H1 (cell line): ENCODE data around the gene PPIP5K1. TPM values are rescaled to one million over a fixed set of nuclear protein-coding genes. Genes with fewer than 3 reads are reported as not detected.
A peak's percentile ranks its signal among the peaks of the same experiment; 100 is the strongest.

Source experiments
- CTCF ChIA-PET: fragments of 300-600 bp; sonication (Branson Sonifier 250); formaldehyde crosslinking; loops from one replicate; lab custom pipeline; 2021; ENCODE audit not compliant: partially characterized antibody; lab: Charles Lee
- POLR2A ChIA-PET: fragments of 300-600 bp; sonication (Branson Sonifier 250); formaldehyde crosslinking; loops from one replicate; lab custom pipeline; 2021; ENCODE audit warnings: inconsistent platforms; ENCODE audit not compliant: partially characterized antibody; lab: Charles Lee
- DNase-seq, 2 experiments: peaks; one replicate each; pipeline versions ENCODE4 v3.0.0 to v3.0.0-alpha.2; 2010 to 2022; ENCODE audit warnings: low spot score in 2 of 2, low read depth in 1 of 2, mixed read lengths in 1 of 2
- FAIRE-seq: peaks from 2 replicates; lab custom pipeline; 2011; peaks lifted over from hg19 to GRCh38; lab: Jason Lieb, UNC
- H2AFZ ChIP-seq: 2 replicates; pipeline ENCODE4 v1.8.1; 2012; ENCODE audit warnings: low read length, inconsistent platforms
- H2AK5ac ChIP-seq: 2 replicates; pipeline ENCODE4 v1.6.1; 2013; ENCODE audit warnings: low read depth, low read length
- H2BK120ac ChIP-seq: replicated peaks from 2 replicates; pipeline ENCODE3; 2013; ENCODE audit warnings: low read depth, low read length, inconsistent platforms
- H2BK12ac ChIP-seq: 2 replicates; pipeline ENCODE4 v1.6.1; 2013; ENCODE audit warnings: low read depth, low read length
- H2BK15ac ChIP-seq: 2 replicates; pipeline ENCODE4 v1.6.1; 2013; ENCODE audit warnings: low read length
- H2BK20ac ChIP-seq: 2 replicates; pipeline ENCODE4 v1.6.1; 2013; ENCODE audit warnings: low read length
- H2BK5ac ChIP-seq: 2 replicates; pipeline ENCODE4 v1.6.1; 2013; ENCODE audit warnings: low read depth, low read length
- H3K14ac ChIP-seq: 2 replicates; pipeline ENCODE4 v1.6.1; 2013; ENCODE audit warnings: inconsistent platforms; ENCODE audit not compliant: insufficient read length
- H3K18ac ChIP-seq: 2 replicates; pipeline ENCODE4 v1.6.1; 2013; ENCODE audit warnings: low read length; ENCODE audit errors: extremely low read depth
- H3K23ac ChIP-seq: 2 replicates; pipeline ENCODE4 v1.6.1; 2013; ENCODE audit warnings: inconsistent platforms; ENCODE audit not compliant: insufficient read length
- H3K23me2 ChIP-seq: 2 replicates; pipeline ENCODE4 v1.6.1; 2013; ENCODE audit warnings: low read depth, low read length
- H3K27ac ChIP-seq: 2 replicates; pipeline ENCODE4 v1.6.1; 2011; ENCODE audit warnings: low read depth, low read length, inconsistent platforms
- H3K27me3 ChIP-seq, 4 experiments: replicated peaks in 1 of 4; 1 replicate in 1 of 4; 2 replicates in 3 of 4; pipeline versions ENCODE4 v1.6.1 to v1.8.1; 2011 to 2013; ENCODE audit warnings: low read length in 3 of 4, mild to moderate bottlenecking in 3 of 4, inconsistent platforms in 2 of 4, mixed read lengths in 2 of 4, moderate library complexity in 1 of 4; ENCODE audit not compliant: control insufficient read depth in 3 of 4, insufficient read depth in 3 of 4; ENCODE audit errors: extremely low read depth in 1 of 4
- H3K36me3 ChIP-seq, 4 experiments: 2 replicates each; pipeline versions ENCODE4 v1.6.1 to v1.8.1; 2011 to 2013; ENCODE audit warnings: mild to moderate bottlenecking in 4 of 4, low read length in 3 of 4, moderate library complexity in 2 of 4, control low read depth in 1 of 4, inconsistent platforms in 1 of 4; ENCODE audit not compliant: insufficient read depth in 4 of 4, control insufficient read depth in 2 of 4
- H3K4ac ChIP-seq: replicated peaks from 2 replicates; pipeline ENCODE3; 2013; ENCODE audit warnings: low read length, low read depth, mixed read lengths, inconsistent platforms; ENCODE audit not compliant: insufficient read length
- H3K4me1 ChIP-seq, 4 experiments: replicated peaks in 1 of 4; 1 replicate in 1 of 4; 2 replicates in 3 of 4; pipeline versions ENCODE4 v1.6.1 to v1.8.1; 2011 to 2013; ENCODE audit warnings: low read length in 3 of 4, inconsistent platforms in 2 of 4, mixed read lengths in 1 of 4; ENCODE audit not compliant: insufficient read depth in 4 of 4, control insufficient read depth in 3 of 4
- H3K4me2 ChIP-seq, 2 experiments: 2 replicates each; pipeline versions ENCODE4 v1.6.1 to v1.8.1; 2011 to 2013; ENCODE audit warnings: low read depth in 2 of 2, low read length in 2 of 2, control low read depth in 1 of 2, inconsistent platforms in 1 of 2, mild to moderate bottlenecking in 1 of 2; ENCODE audit not compliant: insufficient read depth in 1 of 2
- H3K4me3 ChIP-seq, 4 experiments: fragments of 200-600, 300-600 bp in 1 of 4; sonication (generic), shearing (Covaris generic), sonication (Bioruptor Twin) in 1 of 4; 2 replicates each; pipeline versions ENCODE4 v1.5.1 to v1.8.1; 2011 to 2016; ENCODE audit warnings: low read length in 4 of 4, low read depth in 3 of 4, control low read depth in 2 of 4, inconsistent platforms in 2 of 4, mild to moderate bottlenecking in 2 of 4, mixed read lengths in 1 of 4, moderate library complexity in 1 of 4; ENCODE audit not compliant: insufficient read depth in 2 of 4; ENCODE audit errors: extremely low read depth in 1 of 4
- H3K56ac ChIP-seq: replicated peaks from 2 replicates; pipeline ENCODE3; 2013; ENCODE audit warnings: low read depth, mild to moderate bottlenecking, mixed read lengths, low read length, inconsistent platforms; ENCODE audit not compliant: insufficient read length
- H3K79me1 ChIP-seq: 2 replicates; pipeline ENCODE4 v1.6.1; 2013; ENCODE audit warnings: low read depth, low read length, control low read depth
- H3K79me2 ChIP-seq, 2 experiments: 2 replicates each; pipeline versions ENCODE4 v1.6.1 to v1.8.1; 2012 to 2013; ENCODE audit warnings: low read length in 2 of 2, mild to moderate bottlenecking in 2 of 2, inconsistent platforms in 1 of 2; ENCODE audit not compliant: insufficient read depth in 2 of 2, control insufficient read depth in 1 of 2
- H3K9ac ChIP-seq, 4 experiments: replicated peaks in 1 of 4; 1 replicate in 1 of 4; 2 replicates in 3 of 4; pipeline versions ENCODE4 v1.6.1 to v1.8.1; 2011 to 2013; ENCODE audit warnings: low read depth in 3 of 4, low read length in 3 of 4, control low read depth in 2 of 4, mild to moderate bottlenecking in 2 of 4, moderate library complexity in 2 of 4, inconsistent platforms in 1 of 4; ENCODE audit errors: extremely low read depth in 1 of 4
- H3K9me3 ChIP-seq, 2 experiments: 2 replicates each; pipeline versions ENCODE4 v1.6.1 to v1.8.1; 2012 to 2013; ENCODE audit warnings: mild to moderate bottlenecking in 2 of 2, moderate library complexity in 2 of 2, control low read depth in 1 of 2, inconsistent platforms in 1 of 2, low read depth in 1 of 2, low read length in 1 of 2, mixed read lengths in 1 of 2; ENCODE audit not compliant: insufficient read depth in 2 of 2
- H4K20me1 ChIP-seq, 2 experiments: replicated peaks in 1 of 2; 2 replicates each; pipeline versions ENCODE3 to v1.8.1; 2011 to 2013; ENCODE audit warnings: inconsistent platforms in 2 of 2, low read length in 2 of 2, mild to moderate bottlenecking in 1 of 2; ENCODE audit not compliant: insufficient read depth in 2 of 2, control insufficient read depth in 1 of 2
- H4K5ac ChIP-seq: 2 replicates; pipeline ENCODE4 v1.6.1; 2013; ENCODE audit warnings: low read length, low read depth, mixed read lengths, inconsistent platforms; ENCODE audit not compliant: insufficient read length
- H4K8ac ChIP-seq: 2 replicates; pipeline ENCODE4 v1.8.0; 2013; ENCODE audit warnings: mild to moderate bottlenecking, moderate library complexity, low read length, inconsistent platforms; ENCODE audit not compliant: insufficient read depth; ENCODE audit errors: extremely low read depth
- H4K91ac ChIP-seq: replicated peaks from 2 replicates; pipeline ENCODE3; 2013; ENCODE audit warnings: low read length, mixed read lengths, inconsistent platforms; ENCODE audit not compliant: insufficient read length
- ATF2 ChIP-seq: IDR thresholded peaks from 2 replicates; pipeline ENCODE4 v1.6.1; 2012; ENCODE audit warnings: low read length, inconsistent platforms
- CTBP2 ChIP-seq: IDR thresholded peaks from 2 replicates; pipeline ENCODE4 v1.7.0; 2011; ENCODE audit warnings: borderline replicate concordance, mild to moderate bottlenecking, moderate library complexity, mixed read lengths, low read length; ENCODE audit not compliant: insufficient read depth, insufficient read length
- FOSL1 ChIP-seq: IDR thresholded peaks from 2 replicates; pipeline ENCODE4 v1.6.1; 2011; ENCODE audit warnings: mild to moderate bottlenecking, low read depth, low read length, moderate library complexity; ENCODE audit not compliant: insufficient read depth
- GABPA ChIP-seq: IDR thresholded peaks from 2 replicates; pipeline ENCODE4 v1.6.1; 2011; ENCODE audit warnings: mild to moderate bottlenecking, low read length, moderate library complexity, borderline replicate concordance; ENCODE audit not compliant: insufficient read depth
- HDAC2 ChIP-seq, 2 experiments: fragments of 300-600 bp in 1 of 2; sonication (generic) in 1 of 2; IDR thresholded peaks; 2 replicates each; pipeline ENCODE4 v1.6.1; 2011 to 2012; ENCODE audit warnings: low read depth in 2 of 2, low read length in 2 of 2, mild to moderate bottlenecking in 2 of 2, moderate library complexity in 2 of 2, borderline replicate concordance in 1 of 2, inconsistent platforms in 1 of 2
- KDM1A ChIP-seq: fragments of 200-600, 300-600 bp; sonication (generic); IDR thresholded peaks from 2 replicates; pipeline ENCODE4 v1.7.1; 2016; ENCODE audit warnings: mild to moderate bottlenecking, low read length, borderline replicate concordance
- KDM4A ChIP-seq: IDR thresholded peaks from one replicate; pipeline ENCODE4 v1.7.1; 2012; ENCODE audit warnings: low read depth, mild to moderate bottlenecking, moderate library complexity, low read length, inconsistent platforms; ENCODE audit not compliant: severe bottlenecking
- POLR2AphosphoS5 ChIP-seq: IDR thresholded peaks from 2 replicates; pipeline ENCODE4 v1.6.1; 2011; ENCODE audit warnings: low read depth, low read length
- POU5F1 ChIP-seq: IDR thresholded peaks from 2 replicates; pipeline ENCODE4 v1.6.1; 2011; ENCODE audit warnings: low read depth, mild to moderate bottlenecking, low read length, moderate library complexity
- SIX5 ChIP-seq: IDR thresholded peaks from 2 replicates; pipeline ENCODE4 v1.6.1; 2011; ENCODE audit warnings: mild to moderate bottlenecking, low read depth, low read length
- TAF7 ChIP-seq: optimal IDR thresholded peaks from 2 replicates; pipeline ENCODE3; 2011; ENCODE audit warnings: low read depth, mild to moderate bottlenecking, inconsistent platforms, low read length, moderate library complexity, borderline replicate concordance
- WGBS, 2 experiments: shearing (Covaris generic) in 1 of 2; methylation state at CpG; one replicate each; pipeline versions ENCODE4 v1.1.6 to v1.1.7; 2013 to 2015; ENCODE audit warnings: low lambda C conversion rate in 2 of 2, mixed read lengths in 2 of 2, inconsistent platforms in 1 of 2, low coverage in 1 of 2, missing lambda C conversion rate in 1 of 2; ENCODE audit not compliant: insufficient replicate concordance in 2 of 2, insufficient coverage in 1 of 2, insufficient read length in 1 of 2; ENCODE audit errors: extremely low coverage in 1 of 2, missing lambda C conversion rate in 1 of 2; 5-methylcytosine and 5-hydroxymethylcytosine counted together
- polyA plus RNA-seq, 7 experiments: library from polyadenylated mRNA; depleted of rRNA in 3 of 7; stranded (reverse) in 5 of 7; unstranded in 2 of 7; fragments of >200 nt in 5 of 7; fragments of 200-250 nt in 2 of 7; gene quantifications; 1 replicate in 5 of 7; 2 replicates in 1 of 7; 4 replicates in 1 of 7; pipeline versions ENCODE4 v1.2.1 to v1.2.3, GENCODE V29; 2011 to 2013; ENCODE audit warnings: missing spikeins in 2 of 7, mixed read lengths in 2 of 7
- total RNA-seq: library from RNA; stranded (reverse); fragmentation: NEBNext Ultra II Directional; extraction: Animal tissue kit (Norgen Biotek cat#: 25700); gene quantifications from 2 replicates; pipeline ENCODE4 v1.2.1, GENCODE V29; 2021

PPIP5K1 gene
- total and polyA plus RNA-seq, 2 of the 8 experiments (the other 6 are each of a cell fraction or from before 2014, with no cell fraction given) = 18.8 to 22.7 TPM

- H3K27ac ChIP-seq = no peak overlapping the region
- no peak overlapping the region for H2BK15ac ChIP-seq
- peak overlapping the region; percentile 53 for H3K56ac ChIP-seq
- H3K36me3 ChIP-seq = no peaks in the 10 kb centered on the region
- H2BK20ac ChIP-seq = no peak overlapping the region
- H2BK5ac ChIP-seq = no peak overlapping the region
- no peak overlapping the region for H2BK12ac ChIP-seq
- H2AFZ ChIP-seq = no peak overlapping the region
- no peak overlapping the region for H3K4ac ChIP-seq
- H3K27me3 ChIP-seq = no peaks in the 10 kb centered on the region
- H3K9me3 ChIP-seq = no peaks in the 10 kb centered on the region
- no peak overlapping the region for H4K91ac ChIP-seq
- no peak overlapping the region for H4K8ac ChIP-seq
- H3K14ac ChIP-seq = no peak overlapping the region
- no peaks in the 10 kb centered on the region for H3K23me2 ChIP-seq
- no peaks in the 10 kb centered on the region for H3K79me1 ChIP-seq
- no peak overlapping the region for H4K5ac ChIP-seq
- no peaks in the 10 kb centered on the region for H3K79me2 ChIP-seq
- no peak overlapping the region for H3K4me2 ChIP-seq
- H3K23ac ChIP-seq = no peak overlapping the region
- CTCF ChIA-PET = interaction anchor here (5.7 kb wide), 1 partner anchor 14 kb away, joined by 56 read pairs; no protein-coding TSS in a partner anchor
- H3K9ac ChIP-seq = no peak overlapping the region
- H3K4me1 ChIP-seq = peaks cover 0 to 2% (median under 1%) of the 10 kb centered on the region in 4 experiments; a peak in 3 of 7 replicates
- POLR2A ChIA-PET = interaction anchor here (1.0 kb wide), 1 partner anchor 11 kb away, joined by 7 read pairs; no protein-coding TSS in a partner anchor
- 86% methylated on average over 3 of the region's 3 CpGs; no CpG with 5 or more reads in 1 of the 2 experiments for WGBS, 2 experiments
- DNase-seq = no peak
- FAIRE-seq = no peak
- H3K18ac ChIP-seq = no peak overlapping the region
- H3K4me3 ChIP-seq = no peak overlapping the region
- no peaks in the 10 kb centered on the region for H4K20me1 ChIP-seq
- no peak overlapping the region for H2BK120ac ChIP-seq
- no peak overlapping the region for H2AK5ac ChIP-seq
- TF ChIP-seq KDM4A (no peak), ATF2 (no peak), KDM1A (no peak), FOSL1 (no peak), GABPA (no peak), HDAC2 (IDR thresholded peaks at IDR 0.05; ENCODE audit: borderline replicate concordance in 1 of 2, low read depth in 2 of 2, low read length in 2 of 2) (no peak), TAF7 (no peak), CTBP2 (no peak), POLR2AphosphoS5 (no peak), SIX5 (no peak), POU5F1 (no peak)
Observed at GRCh38 chr15:43498990-43499389, 91.0 kb downstream of the PPIP5K1 start.
